IMR-90 (cell line): ENCODE measurements around the gene GATA6.

Source experiments
- BHLHE40 ChIP-seq: fragments of 150-350 bp; IDR thresholded peaks from 2 replicates; pipeline ENCODE4 v1.6.1; 2016; ENCODE audit warnings: mild to moderate bottlenecking, low read depth, low read length
- CEBPB ChIP-seq: IDR thresholded peaks from 2 replicates; pipeline ENCODE4 v1.6.1; 2012; ENCODE audit warnings: low read depth, low read length, improper control_type of control experiment
- CHD1 ChIP-seq: IDR thresholded peaks from 2 replicates; pipeline ENCODE4 v1.6.1; 2012; ENCODE audit warnings: low read depth, low read length, improper control_type of control experiment
- FOS ChIP-seq: fragments of 150-350 bp; IDR thresholded peaks from 2 replicates; pipeline ENCODE4 v1.6.1; 2016; ENCODE audit warnings: low read depth, low read length
- MAZ ChIP-seq: IDR thresholded peaks from 2 replicates; pipeline ENCODE4 v1.6.1; 2012; ENCODE audit warnings: low read depth, mild to moderate bottlenecking, low read length, improper control_type of control experiment, moderate library complexity, borderline replicate concordance
- MXI1 ChIP-seq: IDR thresholded peaks from 2 replicates; pipeline ENCODE4 v1.6.1; 2012; ENCODE audit warnings: low read depth, mild to moderate bottlenecking, low read length, moderate library complexity, borderline replicate concordance
- POLR2A ChIP-seq: IDR thresholded peaks from 2 replicates; pipeline ENCODE4 v1.6.1; 2012; ENCODE audit warnings: mild to moderate bottlenecking, low read depth, low read length
- RAD21 ChIP-seq: IDR thresholded peaks from 2 replicates; pipeline ENCODE4 v1.6.1; 2012; ENCODE audit warnings: low read length, improper control_type of control experiment
- RCOR1 ChIP-seq: IDR thresholded peaks from 2 replicates; pipeline ENCODE4 v1.6.1; 2012; ENCODE audit warnings: mild to moderate bottlenecking, low read length, improper control_type of control experiment; ENCODE audit not compliant: insufficient replicate concordance
- RFX5 ChIP-seq: IDR thresholded peaks from 2 replicates; pipeline ENCODE4 v1.8.0; 2012; ENCODE audit warnings: low read depth, mild to moderate bottlenecking, low read length, moderate library complexity
- SMC3 ChIP-seq: fragments of 150-350 bp; IDR thresholded peaks from 2 replicates; pipeline ENCODE4 v1.6.1; 2016; ENCODE audit warnings: low read depth, mild to moderate bottlenecking, antibody characterized with exemption, low read length, moderate library complexity
- TF ChIP-seq, protein P1 (sequence below): fragments of 150-350 bp; IDR thresholded peaks from 2 replicates; pipeline ENCODE4 v1.6.1; 2017; ENCODE audit warnings: mild to moderate bottlenecking, antibody characterized with exemption, low read length, low read depth
- TF ChIP-seq, protein P2 (sequence below): conservative IDR thresholded peaks from 2 replicates; pipeline ENCODE4 v1.5.1; 2012; ENCODE audit warnings: mild to moderate bottlenecking, low read depth, low read length, improper control_type of control experiment
- TF ChIP-seq, protein P3 (sequence below): fragments of 150-350 bp; IDR thresholded peaks from 2 replicates; pipeline ENCODE4 v1.6.1; 2016; ENCODE audit warnings: low read depth, mild to moderate bottlenecking, low read length, moderate library complexity, borderline replicate concordance

DNA sequence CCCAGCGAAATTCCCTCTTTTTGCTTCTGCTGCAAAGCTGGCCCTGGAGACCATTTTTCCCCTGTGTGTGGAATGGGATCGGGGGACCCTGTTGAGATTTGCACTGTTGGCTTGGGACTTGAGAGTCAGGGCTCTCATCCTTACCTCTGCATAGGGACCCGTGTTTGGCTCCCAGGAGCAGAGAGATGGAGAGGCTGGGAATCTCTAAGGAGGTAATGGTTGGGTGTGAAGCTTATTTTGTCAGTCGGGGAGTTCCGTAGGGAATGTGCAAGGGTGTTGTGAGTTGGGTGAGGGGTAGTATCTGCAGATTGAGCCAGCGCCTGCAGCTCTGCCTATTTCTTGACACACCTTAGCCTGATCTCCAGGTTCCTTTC lies 4.5 kb downstream of the GATA6 start:
- TF ChIP-seq POLR2A (no peak), RFX5 (no peak), FOS (no peak), SMC3 (no peak), RCOR1 (no peak), CHD1 (no peak), RAD21 (no peak), CEBPB (no peak), BHLHE40 (no peak), MXI1 (no peak), MAZ (no peak)
- TF ChIP-seq, protein P1, sequence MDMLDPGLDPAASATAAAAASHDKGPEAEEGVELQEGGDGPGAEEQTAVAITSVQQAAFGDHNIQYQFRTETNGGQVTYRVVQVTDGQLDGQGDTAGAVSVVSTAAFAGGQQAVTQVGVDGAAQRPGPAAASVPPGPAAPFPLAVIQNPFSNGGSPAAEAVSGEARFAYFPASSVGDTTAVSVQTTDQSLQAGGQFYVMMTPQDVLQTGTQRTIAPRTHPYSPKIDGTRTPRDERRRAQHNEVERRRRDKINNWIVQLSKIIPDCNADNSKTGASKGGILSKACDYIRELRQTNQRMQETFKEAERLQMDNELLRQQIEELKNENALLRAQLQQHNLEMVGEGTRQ, result no peak
- TF ChIP-seq, protein P2, sequence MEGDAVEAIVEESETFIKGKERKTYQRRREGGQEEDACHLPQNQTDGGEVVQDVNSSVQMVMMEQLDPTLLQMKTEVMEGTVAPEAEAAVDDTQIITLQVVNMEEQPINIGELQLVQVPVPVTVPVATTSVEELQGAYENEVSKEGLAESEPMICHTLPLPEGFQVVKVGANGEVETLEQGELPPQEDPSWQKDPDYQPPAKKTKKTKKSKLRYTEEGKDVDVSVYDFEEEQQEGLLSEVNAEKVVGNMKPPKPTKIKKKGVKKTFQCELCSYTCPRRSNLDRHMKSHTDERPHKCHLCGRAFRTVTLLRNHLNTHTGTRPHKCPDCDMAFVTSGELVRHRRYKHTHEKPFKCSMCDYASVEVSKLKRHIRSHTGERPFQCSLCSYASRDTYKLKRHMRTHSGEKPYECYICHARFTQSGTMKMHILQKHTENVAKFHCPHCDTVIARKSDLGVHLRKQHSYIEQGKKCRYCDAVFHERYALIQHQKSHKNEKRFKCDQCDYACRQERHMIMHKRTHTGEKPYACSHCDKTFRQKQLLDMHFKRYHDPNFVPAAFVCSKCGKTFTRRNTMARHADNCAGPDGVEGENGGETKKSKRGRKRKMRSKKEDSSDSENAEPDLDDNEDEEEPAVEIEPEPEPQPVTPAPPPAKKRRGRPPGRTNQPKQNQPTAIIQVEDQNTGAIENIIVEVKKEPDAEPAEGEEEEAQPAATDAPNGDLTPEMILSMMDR, result no peak
- TF ChIP-seq, protein P3, sequence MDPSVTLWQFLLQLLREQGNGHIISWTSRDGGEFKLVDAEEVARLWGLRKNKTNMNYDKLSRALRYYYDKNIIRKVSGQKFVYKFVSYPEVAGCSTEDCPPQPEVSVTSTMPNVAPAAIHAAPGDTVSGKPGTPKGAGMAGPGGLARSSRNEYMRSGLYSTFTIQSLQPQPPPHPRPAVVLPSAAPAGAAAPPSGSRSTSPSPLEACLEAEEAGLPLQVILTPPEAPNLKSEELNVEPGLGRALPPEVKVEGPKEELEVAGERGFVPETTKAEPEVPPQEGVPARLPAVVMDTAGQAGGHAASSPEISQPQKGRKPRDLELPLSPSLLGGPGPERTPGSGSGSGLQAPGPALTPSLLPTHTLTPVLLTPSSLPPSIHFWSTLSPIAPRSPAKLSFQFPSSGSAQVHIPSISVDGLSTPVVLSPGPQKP, result no peak
